Fibroblast of villous mesenchyme (primary cell): ENCODE measurements around the gene TM9SF3. TPM values are rescaled to one million over a fixed set of nuclear protein-coding genes. Genes with fewer than 3 reads are reported as not detected.

Experiments used
- DNase-seq: peaks from one replicate; pipeline ENCODE4 v3.0.0-alpha.2; 2010; ENCODE audit warnings: low read depth
- H3K4me3 ChIP-seq: 2 replicates; pipeline ENCODE4 v1.5.1; 2011; ENCODE audit warnings: low read depth, mild to moderate bottlenecking, low read length
- total RNA-seq: library from RNA; depleted of rRNA; stranded (reverse); fragments of >200 nt; gene quantifications from 2 replicates; pipeline ENCODE4 v1.2.3, GENCODE V29; 2012
- TF ChIP-seq, protein P1 (sequence below): IDR thresholded peaks from 2 replicates; pipeline ENCODE4 v1.5.1; 2012; ENCODE audit warnings: low read depth, mild to moderate bottlenecking, low read length; ENCODE audit not compliant: insufficient read depth

TM9SF3 gene
- total RNA-seq, 1 donor: 147 TPM

DNA sequence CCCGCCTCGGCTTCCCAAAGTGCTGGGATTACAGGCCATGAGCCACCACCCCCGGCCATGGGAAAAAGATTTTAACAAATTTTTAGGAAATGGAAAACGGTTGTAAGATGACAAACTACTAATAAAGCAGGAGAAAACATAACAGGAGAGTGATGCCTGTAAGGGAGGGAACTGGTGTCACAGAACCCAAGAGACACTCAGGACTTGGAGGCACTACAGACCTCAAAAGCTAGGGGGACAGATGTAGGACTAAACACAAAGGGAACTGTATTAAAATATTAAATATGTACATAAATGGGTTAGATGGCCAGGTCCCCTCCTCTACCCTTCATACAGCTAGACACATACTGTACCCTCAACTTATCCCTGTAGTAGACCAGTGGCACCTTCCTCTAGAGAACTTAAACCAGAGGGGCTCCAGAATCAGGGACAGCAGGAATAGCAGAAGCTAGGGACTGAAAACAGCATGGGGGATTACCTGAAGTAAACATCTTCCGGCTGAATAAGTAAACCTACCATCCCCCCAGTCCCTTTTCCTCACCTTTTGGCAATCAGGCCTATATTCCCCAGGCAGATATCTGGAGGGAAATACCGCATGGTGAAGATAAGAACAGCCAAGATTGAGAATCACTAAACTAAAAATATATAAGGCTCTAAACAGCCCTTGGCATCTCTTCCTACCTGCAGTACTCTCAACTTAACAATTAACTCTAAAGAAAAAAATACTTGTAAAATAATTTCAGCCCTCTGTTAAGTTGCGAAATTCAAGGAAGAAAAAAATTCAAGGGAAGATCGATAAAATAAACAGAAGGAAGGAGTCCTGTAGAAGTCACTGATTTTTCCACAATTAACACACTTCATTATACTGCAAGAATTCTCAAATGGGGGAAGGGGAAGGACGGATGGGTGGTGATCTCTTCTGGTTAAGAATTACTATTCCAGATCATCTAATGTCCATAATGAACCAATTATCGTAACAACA lies 15.5 kb downstream of the TM9SF3 start:
- TF ChIP-seq, protein P1, sequence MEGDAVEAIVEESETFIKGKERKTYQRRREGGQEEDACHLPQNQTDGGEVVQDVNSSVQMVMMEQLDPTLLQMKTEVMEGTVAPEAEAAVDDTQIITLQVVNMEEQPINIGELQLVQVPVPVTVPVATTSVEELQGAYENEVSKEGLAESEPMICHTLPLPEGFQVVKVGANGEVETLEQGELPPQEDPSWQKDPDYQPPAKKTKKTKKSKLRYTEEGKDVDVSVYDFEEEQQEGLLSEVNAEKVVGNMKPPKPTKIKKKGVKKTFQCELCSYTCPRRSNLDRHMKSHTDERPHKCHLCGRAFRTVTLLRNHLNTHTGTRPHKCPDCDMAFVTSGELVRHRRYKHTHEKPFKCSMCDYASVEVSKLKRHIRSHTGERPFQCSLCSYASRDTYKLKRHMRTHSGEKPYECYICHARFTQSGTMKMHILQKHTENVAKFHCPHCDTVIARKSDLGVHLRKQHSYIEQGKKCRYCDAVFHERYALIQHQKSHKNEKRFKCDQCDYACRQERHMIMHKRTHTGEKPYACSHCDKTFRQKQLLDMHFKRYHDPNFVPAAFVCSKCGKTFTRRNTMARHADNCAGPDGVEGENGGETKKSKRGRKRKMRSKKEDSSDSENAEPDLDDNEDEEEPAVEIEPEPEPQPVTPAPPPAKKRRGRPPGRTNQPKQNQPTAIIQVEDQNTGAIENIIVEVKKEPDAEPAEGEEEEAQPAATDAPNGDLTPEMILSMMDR: no peak
- no peak for DNase-seq
- H3K4me3 ChIP-seq: no peak overlapping the region

DNA sequence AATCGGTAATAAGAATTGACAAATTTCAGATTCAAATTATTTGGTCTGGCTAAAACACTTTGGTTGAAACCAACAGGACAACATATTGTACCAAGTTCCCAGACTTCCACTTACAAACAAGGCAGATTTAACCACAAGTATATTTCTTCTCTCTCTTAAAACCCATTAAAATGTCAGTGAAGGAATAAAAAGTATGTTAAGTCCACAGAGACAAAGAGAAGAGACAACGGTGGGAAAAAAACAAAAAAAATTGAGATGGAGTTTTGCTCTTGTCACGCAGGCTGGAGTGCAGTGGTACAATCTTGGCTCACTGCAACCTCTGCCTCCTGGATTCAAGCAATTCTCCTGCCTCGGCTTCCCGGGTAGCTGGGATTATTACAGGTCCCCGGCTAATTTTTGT lies 16.3 kb downstream of the TM9SF3 start:
- peak; percentile 38 for DNase-seq
- no peak overlapping the region for H3K4me3 ChIP-seq
- TF ChIP-seq, protein P1: no peak

DNA sequence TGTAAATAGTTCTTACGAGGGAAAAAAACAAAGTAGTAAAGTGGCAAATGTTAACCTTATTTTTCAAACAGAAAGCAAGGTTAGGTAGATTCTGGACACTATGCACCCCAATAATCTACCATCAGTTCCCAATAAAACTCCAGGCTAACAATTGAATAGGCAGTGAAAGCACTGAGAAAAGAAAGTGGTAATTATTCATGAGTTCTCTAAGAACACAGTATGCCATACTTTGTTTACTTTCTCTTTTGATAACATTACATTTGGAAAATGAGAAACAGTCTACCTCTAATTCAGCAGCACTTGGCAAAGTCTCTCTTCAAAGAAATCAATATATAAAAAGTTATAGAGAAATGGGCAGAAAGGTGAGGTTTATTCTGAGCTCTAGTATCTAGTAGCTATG lies 18.4 kb downstream of the TM9SF3 start:
- TF ChIP-seq, protein P1: no peak
- DNase-seq: no peak
- H3K4me3 ChIP-seq: no peak overlapping the region

DNA sequence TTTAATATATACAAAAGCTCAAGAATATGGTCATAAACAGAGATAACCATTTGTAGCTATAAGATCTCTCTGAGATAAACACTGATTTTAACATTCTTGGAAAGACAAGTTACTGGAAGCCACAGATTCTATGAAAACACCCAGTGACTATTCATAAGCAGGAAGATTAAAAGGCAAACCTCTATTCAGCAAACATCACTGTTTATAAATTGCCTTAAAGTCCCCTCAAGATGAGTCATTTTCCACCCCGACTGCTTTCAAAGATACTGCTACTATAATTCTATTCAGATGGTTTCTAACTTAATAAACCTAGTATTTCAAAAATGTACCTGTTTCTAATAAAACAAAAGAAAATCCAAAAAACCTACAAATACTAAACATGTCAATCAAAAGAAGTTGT lies 21.0 kb downstream of the TM9SF3 start:
- TF ChIP-seq, protein P1: no peak
- H3K4me3 ChIP-seq: no peak overlapping the region

DNA sequence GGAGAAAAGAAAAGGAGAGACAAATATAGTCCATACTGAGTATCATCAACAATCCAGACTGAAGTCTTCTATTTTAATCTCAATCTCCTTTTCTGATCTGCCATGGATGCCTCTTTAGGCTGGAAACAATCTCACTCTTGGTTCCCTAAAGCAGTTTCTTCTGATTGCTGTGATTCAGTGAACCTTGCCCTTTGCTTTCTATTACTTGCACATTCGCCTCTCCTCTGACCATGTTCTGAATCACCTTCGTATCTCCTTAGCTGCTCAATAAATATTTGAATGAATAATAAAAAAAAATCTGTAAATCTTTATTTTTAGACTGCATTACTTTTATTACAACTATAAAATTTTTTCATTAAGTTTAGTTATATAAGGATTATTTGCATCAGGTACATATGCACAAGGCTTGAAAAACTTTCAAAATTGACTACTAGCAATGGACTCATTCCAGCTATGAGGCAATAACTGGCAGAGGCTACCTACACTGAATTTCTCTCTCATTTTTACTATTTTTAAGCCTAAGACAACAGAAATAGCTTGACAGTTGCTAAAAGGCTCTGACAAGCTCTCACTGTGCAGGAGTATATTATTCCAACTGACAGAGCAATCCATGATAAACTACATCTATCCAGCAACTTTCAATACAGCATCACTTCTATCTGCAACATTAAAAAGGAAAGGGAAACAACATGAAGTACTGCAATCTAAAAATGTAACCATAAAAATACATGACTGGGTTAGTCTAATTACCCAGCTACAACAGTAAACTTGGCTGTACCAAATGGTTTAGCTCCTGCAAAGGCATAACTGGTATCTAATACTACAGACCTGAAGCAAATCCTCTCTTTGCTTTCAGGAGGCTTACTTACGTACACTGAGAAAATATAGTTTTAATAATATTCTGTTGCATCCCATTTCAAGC lies 25.6 kb downstream of the TM9SF3 start:
- DNase-seq: no peak
- TF ChIP-seq, protein P1: no peak
- H3K4me3 ChIP-seq: no peak overlapping the region

More for the DNA sequence above, 21.0 kb downstream of the TM9SF3 start:
- DNase-seq: peak; percentile 70

DNA sequence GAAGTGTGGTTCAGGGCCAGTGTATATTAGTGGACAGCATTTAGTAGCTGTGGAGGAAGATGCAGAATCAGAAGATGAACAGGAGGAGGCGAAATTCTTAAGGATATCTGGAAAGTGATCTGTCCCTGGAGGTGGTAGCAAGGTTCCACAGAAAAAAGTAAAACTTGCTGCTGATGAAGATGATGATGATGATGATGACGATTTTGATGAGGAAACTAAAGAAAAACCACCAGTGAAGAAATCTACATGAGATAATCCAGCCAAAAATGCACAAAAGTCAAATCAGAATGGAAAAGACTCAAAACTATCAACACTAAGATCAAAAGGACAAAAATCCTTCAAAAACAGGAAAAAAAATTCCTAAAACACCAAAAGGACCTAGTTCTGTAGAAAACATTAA lies 26.3 kb downstream of the TM9SF3 start:
- TF ChIP-seq, protein P1: no peak
- DNase-seq: no peak
- no peak overlapping the region for H3K4me3 ChIP-seq
